ENCODE results near the gene LARGE1. TPM values are rescaled to one million over a fixed set of nuclear protein-coding genes. Genes with fewer than 3 reads are reported as not detected.

Gene LARGE1
- total and polyA plus RNA-seq, 2 experiments from 2014 or later, result 21.2 to 23.6 TPM

DNA sequence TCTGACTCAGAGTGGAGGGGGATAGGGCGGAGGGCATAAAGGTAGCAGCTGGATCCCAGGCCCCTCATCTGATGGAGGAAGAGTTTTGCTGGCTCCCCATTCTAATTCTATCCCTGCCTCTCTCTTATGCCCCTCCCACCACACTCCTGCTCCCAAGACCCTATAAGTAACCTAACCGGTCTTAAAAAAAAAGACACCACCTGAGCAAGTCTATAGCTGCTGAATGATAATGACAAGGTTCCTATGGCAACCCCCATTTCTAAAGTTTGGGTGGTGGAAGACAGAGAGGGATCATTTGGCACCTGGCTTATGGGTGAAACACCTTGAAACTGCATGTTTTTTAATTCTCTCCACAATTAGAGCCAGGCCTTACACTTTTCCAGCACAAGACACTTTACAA is 69.6 kb downstream of the LARGE1 start:
- Histone ChIP-seq H2AFZ (no peak overlapping the region), H3K4me2 (peak overlapping the region; percentile 47), H3K27ac (peak overlapping the region; percentile 82), H3K4me1 (ENCODE audit: insufficient read depth) (peaks cover 33% of the 10 kb centered on the region), H3K79me2 (peaks cover 63% of the 10 kb centered on the region), H3K9me3 (ENCODE audit: low read depth) (no peaks in the 10 kb centered on the region), H3K36me3 (replicated peaks; ENCODE audit: insufficient read depth, low read depth) (no peaks in the 10 kb centered on the region), H3K9me2 (replicated peaks; ENCODE audit: insufficient read depth) (no peaks in the 10 kb centered on the region), H3K27me3 (no peaks in the 10 kb centered on the region), H3K4me3 (no peak overlapping the region), H4K20me1 (ENCODE audit: insufficient read depth, poor library complexity, severe bottlenecking) (no peaks in the 10 kb centered on the region)
- TF ChIP-seq, protein P1, sequence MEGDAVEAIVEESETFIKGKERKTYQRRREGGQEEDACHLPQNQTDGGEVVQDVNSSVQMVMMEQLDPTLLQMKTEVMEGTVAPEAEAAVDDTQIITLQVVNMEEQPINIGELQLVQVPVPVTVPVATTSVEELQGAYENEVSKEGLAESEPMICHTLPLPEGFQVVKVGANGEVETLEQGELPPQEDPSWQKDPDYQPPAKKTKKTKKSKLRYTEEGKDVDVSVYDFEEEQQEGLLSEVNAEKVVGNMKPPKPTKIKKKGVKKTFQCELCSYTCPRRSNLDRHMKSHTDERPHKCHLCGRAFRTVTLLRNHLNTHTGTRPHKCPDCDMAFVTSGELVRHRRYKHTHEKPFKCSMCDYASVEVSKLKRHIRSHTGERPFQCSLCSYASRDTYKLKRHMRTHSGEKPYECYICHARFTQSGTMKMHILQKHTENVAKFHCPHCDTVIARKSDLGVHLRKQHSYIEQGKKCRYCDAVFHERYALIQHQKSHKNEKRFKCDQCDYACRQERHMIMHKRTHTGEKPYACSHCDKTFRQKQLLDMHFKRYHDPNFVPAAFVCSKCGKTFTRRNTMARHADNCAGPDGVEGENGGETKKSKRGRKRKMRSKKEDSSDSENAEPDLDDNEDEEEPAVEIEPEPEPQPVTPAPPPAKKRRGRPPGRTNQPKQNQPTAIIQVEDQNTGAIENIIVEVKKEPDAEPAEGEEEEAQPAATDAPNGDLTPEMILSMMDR (IDR thresholded peaks at IDR 0.05; ENCODE audit: poor library complexity), result no peak
- no peak for TF ChIP-seq EZH2 (IDR thresholded peaks at IDR 0.05; ENCODE audit: borderline replicate concordance)
- no peak for TF ChIP-seq EZH2phosphoT487 (IDR thresholded peaks at IDR 0.05; ENCODE audit: low read depth, severe bottlenecking, unreplicated experiment)
- 57% methylated on average over 2 of the region's 2 CpGs for WGBS (ENCODE audit: low lambda C conversion rate, missing lambda C conversion rate)
- DNase-seq (ENCODE audit: low spot score), result no peak

DNA sequence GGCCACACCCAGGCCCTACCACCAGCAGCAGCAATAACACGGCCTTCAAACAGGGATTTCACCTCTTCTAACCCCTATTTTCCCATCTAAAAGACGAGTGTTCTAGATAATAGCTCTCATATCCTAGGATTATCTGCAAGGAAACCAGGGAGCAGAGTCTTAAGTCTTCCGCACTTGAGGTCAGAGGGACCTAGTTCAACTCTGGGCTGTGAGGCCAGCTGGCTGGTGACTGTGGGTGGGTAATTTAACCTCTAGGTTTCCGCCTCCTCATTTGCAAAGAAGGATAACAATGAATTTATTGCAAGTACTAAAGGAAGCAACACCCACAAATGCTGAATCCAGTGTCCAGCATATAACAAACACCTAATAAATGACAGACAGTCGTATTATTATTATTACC is 70.1 kb downstream of the LARGE1 start:
- no peak overlapping the region for H3K4me3 ChIP-seq
- peak overlapping the region; percentile 82 for H3K27ac ChIP-seq
- no peak overlapping the region for H2AFZ ChIP-seq
- no peak for DNase-seq (ENCODE audit: low spot score)
- H3K79me2 ChIP-seq, result peaks cover 58% of the 10 kb centered on the region
- no peaks in the 10 kb centered on the region for H3K36me3 ChIP-seq (replicated peaks; ENCODE audit: insufficient read depth, low read depth)
- H3K27me3 ChIP-seq, result no peaks in the 10 kb centered on the region
- H4K20me1 ChIP-seq (ENCODE audit: insufficient read depth, poor library complexity, severe bottlenecking), result no peaks in the 10 kb centered on the region
- no peaks in the 10 kb centered on the region for H3K9me2 ChIP-seq (replicated peaks; ENCODE audit: insufficient read depth)
- H3K4me1 ChIP-seq (ENCODE audit: insufficient read depth), result peaks cover 33% of the 10 kb centered on the region
- H3K9me3 ChIP-seq (ENCODE audit: low read depth), result no peaks in the 10 kb centered on the region
- no peak overlapping the region for H3K4me2 ChIP-seq
- WGBS (ENCODE audit: low lambda C conversion rate, missing lambda C conversion rate), result 68% methylated on average over 5 of the region's 5 CpGs
- TF ChIP-seq, protein P1 (IDR thresholded peaks at IDR 0.05; ENCODE audit: poor library complexity), result no peak
- TF ChIP-seq EZH2phosphoT487 (IDR thresholded peaks at IDR 0.05; ENCODE audit: low read depth, severe bottlenecking, unreplicated experiment) (no peak), EZH2 (IDR thresholded peaks at IDR 0.05; ENCODE audit: borderline replicate concordance) (no peak)

DNA sequence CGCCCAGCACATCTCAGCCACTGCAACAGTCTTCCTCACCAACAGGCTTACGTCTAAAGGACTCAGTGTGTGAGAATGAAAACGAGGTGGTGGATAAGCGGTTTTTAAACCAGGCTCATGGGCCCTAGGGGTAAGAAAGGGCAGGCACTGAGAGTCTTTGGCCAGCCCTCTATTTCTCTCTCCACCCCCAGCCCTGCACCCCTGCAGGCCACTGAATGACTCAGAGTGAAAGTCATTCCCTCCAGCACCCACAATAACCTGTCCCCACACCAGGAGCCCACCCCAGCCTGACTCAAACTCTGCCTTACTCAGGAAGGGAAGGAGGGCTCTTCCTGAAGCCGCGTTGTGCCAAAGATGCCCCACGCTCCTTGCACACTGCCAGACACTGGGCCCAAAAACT is 72.0 kb downstream of the LARGE1 start:
- no peak overlapping the region for H3K27ac ChIP-seq
- no peaks in the 10 kb centered on the region for H4K20me1 ChIP-seq (ENCODE audit: insufficient read depth, poor library complexity, severe bottlenecking)
- TF ChIP-seq EZH2phosphoT487 (IDR thresholded peaks at IDR 0.05; ENCODE audit: low read depth, severe bottlenecking, unreplicated experiment) (no peak), EZH2 (IDR thresholded peaks at IDR 0.05; ENCODE audit: borderline replicate concordance) (no peak)
- TF ChIP-seq, protein P1 (IDR thresholded peaks at IDR 0.05; ENCODE audit: poor library complexity), result no peak
- DNase-seq (ENCODE audit: low spot score), result no peak
- no peak overlapping the region for H3K4me3 ChIP-seq
- 82% methylated on average over 7 of the region's 7 CpGs for WGBS (ENCODE audit: low lambda C conversion rate, missing lambda C conversion rate)
- peaks cover 30% of the 10 kb centered on the region for H3K4me1 ChIP-seq (ENCODE audit: insufficient read depth)
- H3K4me2 ChIP-seq, result no peak overlapping the region
- H3K9me3 ChIP-seq (ENCODE audit: low read depth), result no peaks in the 10 kb centered on the region
- no peaks in the 10 kb centered on the region for H3K36me3 ChIP-seq (replicated peaks; ENCODE audit: insufficient read depth, low read depth)
- peaks cover 49% of the 10 kb centered on the region for H3K79me2 ChIP-seq
- no peak overlapping the region for H2AFZ ChIP-seq
- no peaks in the 10 kb centered on the region for H3K27me3 ChIP-seq
- H3K9me2 ChIP-seq (replicated peaks; ENCODE audit: insufficient read depth), result no peaks in the 10 kb centered on the region

DNA sequence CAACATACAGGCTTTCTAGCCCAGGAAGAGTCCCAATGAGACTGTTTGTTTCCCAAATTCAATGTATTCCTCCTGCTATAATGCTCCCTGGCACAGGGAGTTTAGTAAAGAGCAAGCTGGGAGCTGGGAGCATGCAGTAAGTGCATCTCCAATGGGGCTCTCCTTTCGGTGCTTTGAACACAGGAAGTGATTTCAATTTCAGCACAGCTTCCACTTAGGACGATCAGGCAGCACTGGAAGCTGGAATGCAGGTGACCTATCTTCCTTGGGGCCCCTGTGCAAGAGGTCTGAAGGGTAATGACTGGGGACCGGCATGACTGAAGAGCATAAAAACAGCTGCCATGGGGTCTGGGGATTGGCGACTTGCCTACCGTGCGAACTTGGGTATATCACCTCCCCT is 76.0 kb downstream of the LARGE1 start:
- no peak for DNase-seq (ENCODE audit: low spot score)
- H3K27me3 ChIP-seq, result no peaks in the 10 kb centered on the region
- no peaks in the 10 kb centered on the region for H3K9me3 ChIP-seq (ENCODE audit: low read depth)
- H3K27ac ChIP-seq, result no peak overlapping the region
- no peak overlapping the region for H3K4me3 ChIP-seq
- no peaks in the 10 kb centered on the region for H3K4me1 ChIP-seq (ENCODE audit: insufficient read depth)
- WGBS (ENCODE audit: low lambda C conversion rate, missing lambda C conversion rate), result 62% methylated on average over 6 of the region's 6 CpGs
- no peaks in the 10 kb centered on the region for H3K36me3 ChIP-seq (replicated peaks; ENCODE audit: insufficient read depth, low read depth)
- peak overlapping the region; percentile 37 for H3K4me2 ChIP-seq
- peaks cover 60% of the 10 kb centered on the region for H3K79me2 ChIP-seq
- TF ChIP-seq, protein P1 (IDR thresholded peaks at IDR 0.05; ENCODE audit: poor library complexity), result no peak
- TF ChIP-seq EZH2 (IDR thresholded peaks at IDR 0.05; ENCODE audit: borderline replicate concordance) (no peak), EZH2phosphoT487 (IDR thresholded peaks at IDR 0.05; ENCODE audit: low read depth, severe bottlenecking, unreplicated experiment) (no peak)
- no peak overlapping the region for H2AFZ ChIP-seq
- no peaks in the 10 kb centered on the region for H3K9me2 ChIP-seq (replicated peaks; ENCODE audit: insufficient read depth)
- no peaks in the 10 kb centered on the region for H4K20me1 ChIP-seq (ENCODE audit: insufficient read depth, poor library complexity, severe bottlenecking)

Data from hepatocyte (in vitro differentiated cells).